SK-N-SH treated with all-trans-retinoic acid at 6 μM for 48 hours (cell line): ENCODE results near the gene ROBO2.

ENCODE experiments used
- CSDC2 ChIP-seq: fragments of 250-450 bp; sonication (Bioruptor Pico); IDR thresholded peaks from 2 replicates; pipeline ENCODE4 v1.5.0; 2020; ENCODE audit warnings: mild to moderate bottlenecking, moderate library complexity
- TCF4 ChIP-seq: fragments of 250-450 bp; sonication (Bioruptor Pico); IDR thresholded peaks from 2 replicates; pipeline ENCODE4 v1.8.0; 2021; ENCODE audit warnings: mild to moderate bottlenecking, moderate library complexity, borderline replicate concordance
- ZFP30 ChIP-seq: fragments of 450-650 bp; formaldehyde crosslinking; IDR thresholded peaks from 2 replicates; pipeline ENCODE4 v1.5.0; 2022; ENCODE audit warnings: mild to moderate bottlenecking, moderate library complexity
- TF ChIP-seq, protein P1 (sequence below): fragments of 250-450 bp; sonication (Bioruptor Pico); IDR thresholded peaks from 2 replicates; pipeline ENCODE4 v1.8.0; 2020; ENCODE audit warnings: mild to moderate bottlenecking, moderate library complexity, borderline replicate concordance
- TF ChIP-seq, protein P2 (sequence below): fragments of 250-450 bp; sonication (Bioruptor Pico); IDR thresholded peaks from 2 replicates; pipeline ENCODE4 v1.8.0; 2021; ENCODE audit warnings: low read depth, mild to moderate bottlenecking, moderate library complexity, borderline replicate concordance
- TF ChIP-seq, protein P3 (sequence below): fragments of 250-450 bp; sonication (Bioruptor Pico); IDR thresholded peaks from 2 replicates; pipeline ENCODE4 v1.5.1; 2021; ENCODE audit warnings: mild to moderate bottlenecking, moderate library complexity

DNA sequence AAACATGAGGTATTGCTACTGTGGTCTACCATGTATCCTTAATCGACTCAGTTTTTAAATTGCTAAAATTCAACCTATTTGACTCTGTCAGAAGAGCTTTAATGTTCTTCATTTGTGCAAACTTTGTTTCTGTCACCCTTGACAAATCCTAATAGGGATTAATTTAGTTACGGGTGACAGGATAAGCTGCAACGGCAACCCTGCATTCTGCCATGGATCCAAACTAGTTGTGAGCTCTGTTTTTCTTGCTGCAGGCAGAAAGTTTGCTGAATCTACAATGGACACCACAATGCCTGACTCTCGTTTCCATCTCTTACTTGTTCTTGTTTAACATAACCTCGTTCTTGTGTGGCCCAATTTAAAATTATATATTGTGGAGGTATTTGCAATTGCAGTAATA lies 352.3 kb downstream of the ROBO2 start:
- TF ChIP-seq CSDC2 (CRISPR knock-in tag) (no peak), TCF4 (CRISPR knock-in tag) (no peak), ZFP30 (CRISPR knock-in tag) (no peak)
- TF ChIP-seq, protein P1, sequence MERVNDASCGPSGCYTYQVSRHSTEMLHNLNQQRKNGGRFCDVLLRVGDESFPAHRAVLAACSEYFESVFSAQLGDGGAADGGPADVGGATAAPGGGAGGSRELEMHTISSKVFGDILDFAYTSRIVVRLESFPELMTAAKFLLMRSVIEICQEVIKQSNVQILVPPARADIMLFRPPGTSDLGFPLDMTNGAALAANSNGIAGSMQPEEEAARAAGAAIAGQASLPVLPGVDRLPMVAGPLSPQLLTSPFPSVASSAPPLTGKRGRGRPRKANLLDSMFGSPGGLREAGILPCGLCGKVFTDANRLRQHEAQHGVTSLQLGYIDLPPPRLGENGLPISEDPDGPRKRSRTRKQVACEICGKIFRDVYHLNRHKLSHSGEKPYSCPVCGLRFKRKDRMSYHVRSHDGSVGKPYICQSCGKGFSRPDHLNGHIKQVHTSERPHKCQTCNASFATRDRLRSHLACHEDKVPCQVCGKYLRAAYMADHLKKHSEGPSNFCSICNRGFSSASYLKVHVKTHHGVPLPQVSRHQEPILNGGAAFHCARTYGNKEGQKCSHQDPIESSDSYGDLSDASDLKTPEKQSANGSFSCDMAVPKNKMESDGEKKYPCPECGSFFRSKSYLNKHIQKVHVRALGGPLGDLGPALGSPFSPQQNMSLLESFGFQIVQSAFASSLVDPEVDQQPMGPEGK (CRISPR knock-in tag): no peak
- TF ChIP-seq, protein P2, sequence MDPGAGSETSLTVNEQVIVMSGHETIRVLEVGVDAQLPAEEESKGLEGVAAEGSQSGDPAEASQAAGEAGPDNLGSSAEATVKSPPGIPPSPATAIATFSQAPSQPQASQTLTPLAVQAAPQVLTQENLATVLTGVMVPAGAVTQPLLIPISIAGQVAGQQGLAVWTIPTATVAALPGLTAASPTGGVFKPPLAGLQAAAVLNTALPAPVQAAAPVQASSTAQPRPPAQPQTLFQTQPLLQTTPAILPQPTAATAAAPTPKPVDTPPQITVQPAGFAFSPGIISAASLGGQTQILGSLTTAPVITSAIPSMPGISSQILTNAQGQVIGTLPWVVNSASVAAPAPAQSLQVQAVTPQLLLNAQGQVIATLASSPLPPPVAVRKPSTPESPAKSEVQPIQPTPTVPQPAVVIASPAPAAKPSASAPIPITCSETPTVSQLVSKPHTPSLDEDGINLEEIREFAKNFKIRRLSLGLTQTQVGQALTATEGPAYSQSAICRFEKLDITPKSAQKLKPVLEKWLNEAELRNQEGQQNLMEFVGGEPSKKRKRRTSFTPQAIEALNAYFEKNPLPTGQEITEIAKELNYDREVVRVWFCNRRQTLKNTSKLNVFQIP (CRISPR knock-in tag): no peak
- TF ChIP-seq, protein P3, sequence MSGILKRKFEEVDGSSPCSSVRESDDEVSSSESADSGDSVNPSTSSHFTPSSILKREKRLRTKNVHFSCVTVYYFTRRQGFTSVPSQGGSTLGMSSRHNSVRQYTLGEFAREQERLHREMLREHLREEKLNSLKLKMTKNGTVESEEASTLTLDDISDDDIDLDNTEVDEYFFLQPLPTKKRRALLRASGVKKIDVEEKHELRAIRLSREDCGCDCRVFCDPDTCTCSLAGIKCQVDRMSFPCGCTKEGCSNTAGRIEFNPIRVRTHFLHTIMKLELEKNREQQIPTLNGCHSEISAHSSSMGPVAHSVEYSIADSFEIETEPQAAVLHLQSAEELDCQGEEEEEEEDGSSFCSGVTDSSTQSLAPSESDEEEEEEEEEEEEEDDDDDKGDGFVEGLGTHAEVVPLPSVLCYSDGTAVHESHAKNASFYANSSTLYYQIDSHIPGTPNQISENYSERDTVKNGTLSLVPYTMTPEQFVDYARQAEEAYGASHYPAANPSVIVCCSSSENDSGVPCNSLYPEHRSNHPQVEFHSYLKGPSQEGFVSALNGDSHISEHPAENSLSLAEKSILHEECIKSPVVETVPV (CRISPR knock-in tag): no peak
